GF-D8 (cell line): Measurements from ENCODE around the gene CCL5.

ENCODE experiments used
- DNase-seq: peaks from one replicate; lab custom pipeline; 2025; lab: John Stamatoyannopoulos, UW

CCL5 gene

GRCh38 chr17:35879773-35880654 is at the start of gene CCL5:
Gene CCL5, minus strand, starts transcription at chr17:35880360.
- peak; percentile 68 for DNase-seq

- DNase-seq = no peak
Measured at GRCh38 chr17:35927714-35928113, 47.6 kb upstream of the CCL5 start.

- DNase-seq = no peak
Measured at GRCh38 chr17:35923609-35924114, 43.5 kb upstream of the CCL5 start.

- no peak for DNase-seq
Measured at GRCh38 chr17:35920229-35920628, 40.1 kb upstream of the CCL5 start.

GRCh38 chr17:35918665-35919064 is 38.5 kb upstream of the CCL5 start:
- no peak for DNase-seq

GRCh38 chr17:35917519-35918213 is 37.5 kb upstream of the CCL5 start:
- DNase-seq = no peak

- DNase-seq = no peak
Measured at GRCh38 chr17:35915153-35915964, 35.2 kb upstream of the CCL5 start.

- no peak for DNase-seq
Measured at GRCh38 chr17:35914354-35914753, 34.2 kb upstream of the CCL5 start.

- DNase-seq = no peak
Measured at GRCh38 chr17:35913609-35914008, 33.4 kb upstream of the CCL5 start.

GRCh38 chr17:35912942-35913341 is 32.8 kb upstream of the CCL5 start:
- no peak for DNase-seq

GRCh38 chr17:35912339-35912912 is 32.3 kb upstream of the CCL5 start:
- no peak for DNase-seq

GRCh38 chr17:35909408-35909807 is 29.2 kb upstream of the CCL5 start:
- DNase-seq = no peak

- DNase-seq = no peak
Measured at GRCh38 chr17:35907691-35908090, 27.5 kb upstream of the CCL5 start.

GRCh38 chr17:35906926-35907637 is 26.9 kb upstream of the CCL5 start:
- no peak for DNase-seq

GRCh38 chr17:35906191-35906925 is 26.2 kb upstream of the CCL5 start:
- no peak for DNase-seq

- no peak for DNase-seq
Measured at GRCh38 chr17:35903451-35903850, 23.3 kb upstream of the CCL5 start.

GRCh38 chr17:35901631-35902175 is 21.5 kb upstream of the CCL5 start:
- no peak for DNase-seq

- no peak for DNase-seq
Measured at GRCh38 chr17:35900708-35901480, 20.7 kb upstream of the CCL5 start.

- DNase-seq = no peak
Measured at GRCh38 chr17:35900280-35900679, 20.1 kb upstream of the CCL5 start.
